Activated CD8-positive, alpha-beta memory T cell treated with anti-CD3 and anti-CD28 coated beads, Interleukin-2, amount 10 ng/mL, durations not matched to agents 7 days and 5 days (primary cell): Measurements from ENCODE around the gene SLC6A11. TPM values are rescaled to one million over a fixed set of nuclear protein-coding genes. Genes with fewer than 3 reads are reported as not detected.

Experiments used
- ATAC-seq: fragments of 150-1000 bp; cut with Tn5 transposase; one replicate; pipeline ENCODE4 v1.10.0; 2021; ENCODE audit warnings: moderate library complexity
- CTCF ChIA-PET: fragments of 350-600 bp; sonication (Branson Sonifier 250); formaldehyde crosslinking; loops from one replicate; lab custom pipeline; 2021; ENCODE audit warnings: antibody characterized with exemption; lab: Charles Lee
- DNase-seq: peaks from one replicate; pipeline ENCODE4 v3.0.0-alpha.2; 2020
- H3K27ac Mint-ChIP-seq: one replicate; pipeline ENCODE4 v1.8.0; 2021; ENCODE audit warnings: mild to moderate bottlenecking, mixed read lengths
- H3K27me3 Mint-ChIP-seq: one replicate; pipeline ENCODE4 v1.8.0; 2021; ENCODE audit warnings: mixed read lengths
- H3K36me3 Mint-ChIP-seq: one replicate; pipeline ENCODE4 v1.8.0; 2021; ENCODE audit warnings: mild to moderate bottlenecking, mixed read lengths
- H3K4me1 Mint-ChIP-seq: one replicate; pipeline ENCODE4 v1.8.0; 2021; ENCODE audit warnings: mixed read lengths
- H3K4me3 Mint-ChIP-seq: one replicate; pipeline ENCODE4 v1.8.0; 2021; ENCODE audit warnings: mild to moderate bottlenecking, moderate library complexity, mixed read lengths
- H3K9me3 Mint-ChIP-seq: one replicate; pipeline ENCODE4 v1.8.0; 2022; ENCODE audit warnings: low read depth, mixed read lengths
- total RNA-seq, 2 experiments: library from RNA; stranded (reverse); gene quantifications; one replicate each; pipeline ENCODE4 v1.2.3, GENCODE V29; 2021

Gene SLC6A11
- total RNA-seq, 2 experiments from 2014 or later, result not detected

GRCh38 chr3:10952525-10952924, 136.5 kb downstream of the SLC6A11 start:
- Mint-ChIP-seq H3K36me3 (no peaks in the 10 kb centered on the region), H3K4me1 (no peaks in the 10 kb centered on the region), H3K4me3 (no peak overlapping the region), H3K27ac (no peak overlapping the region), H3K27me3 (peaks cover 2% of the 10 kb centered on the region), H3K9me3 (no peaks in the 10 kb centered on the region)
- no peak for ATAC-seq
- DNase-seq, result no peak
- CTCF ChIA-PET, result no interaction called here

- CTCF ChIA-PET, result no interaction called here
- Mint-ChIP-seq H3K4me3 (no peak overlapping the region), H3K27me3 (peaks cover 2% of the 10 kb centered on the region), H3K27ac (no peak overlapping the region), H3K36me3 (no peaks in the 10 kb centered on the region), H3K4me1 (no peaks in the 10 kb centered on the region), H3K9me3 (no peaks in the 10 kb centered on the region)
- no peak for DNase-seq
- ATAC-seq, result no peak
These were observed 138.7 kb downstream of the SLC6A11 start for GRCh38 chr3:10954740-10955139.

DNA sequence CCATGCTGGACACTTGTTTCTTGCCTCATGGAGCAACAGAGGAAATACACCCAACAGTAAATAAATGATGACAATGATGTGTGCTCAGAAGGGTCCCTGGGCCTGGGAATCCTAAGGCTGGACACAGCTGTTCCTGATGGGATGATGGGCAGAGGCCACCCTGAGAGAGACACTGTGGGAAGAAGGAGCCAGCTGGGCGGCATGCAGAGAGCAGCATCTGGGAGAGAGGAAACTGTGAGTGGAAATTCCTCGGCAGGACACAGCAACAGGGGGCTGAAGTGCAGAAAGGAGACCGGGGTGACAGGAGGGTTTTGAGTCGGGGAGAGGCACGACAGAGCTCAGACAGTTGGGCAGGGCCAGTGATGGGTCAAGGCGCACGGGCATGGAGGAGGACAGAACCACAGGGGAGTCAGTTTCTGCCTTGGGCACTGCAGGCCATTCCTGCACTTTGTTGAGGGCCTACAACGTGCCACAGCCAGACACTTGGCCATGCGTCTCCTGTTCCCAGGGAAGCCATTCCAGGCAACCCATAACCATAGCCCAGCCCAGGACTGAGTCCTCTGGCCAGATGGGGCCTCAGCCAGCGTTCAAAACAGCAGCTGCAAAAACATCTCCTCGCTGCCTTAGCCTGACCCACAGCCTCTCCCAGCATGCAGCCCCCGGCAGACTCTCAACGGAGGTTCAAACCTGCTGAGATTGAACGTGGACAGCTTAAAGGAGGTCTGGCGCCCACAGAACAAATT, 139.9 kb downstream of the SLC6A11 start:
- peaks cover 2% of the 10 kb centered on the region for H3K27me3 Mint-ChIP-seq
- DNase-seq, result no peak
- no peak overlapping the region for H3K4me3 Mint-ChIP-seq
- no peak overlapping the region for H3K27ac Mint-ChIP-seq
- H3K4me1 Mint-ChIP-seq, result no peaks in the 10 kb centered on the region
- no peaks in the 10 kb centered on the region for H3K36me3 Mint-ChIP-seq
- no peak for ATAC-seq
- CTCF ChIA-PET, result no interaction called here
- no peaks in the 10 kb centered on the region for H3K9me3 Mint-ChIP-seq

- Mint-ChIP-seq H3K4me3 (no peak overlapping the region), H3K4me1 (no peaks in the 10 kb centered on the region), H3K27me3 (peaks cover 2% of the 10 kb centered on the region), H3K9me3 (no peaks in the 10 kb centered on the region), H3K36me3 (no peaks in the 10 kb centered on the region), H3K27ac (no peak overlapping the region)
- DNase-seq, result no peak
- CTCF ChIA-PET, result interaction anchor here (1.2 kb wide), 1 partner anchor 11 kb away, joined by 3 read pairs; no protein-coding TSS in a partner anchor
- ATAC-seq, result no peak
These were observed 140.5 kb downstream of the SLC6A11 start for GRCh38 chr3:10956531-10956930.

DNA sequence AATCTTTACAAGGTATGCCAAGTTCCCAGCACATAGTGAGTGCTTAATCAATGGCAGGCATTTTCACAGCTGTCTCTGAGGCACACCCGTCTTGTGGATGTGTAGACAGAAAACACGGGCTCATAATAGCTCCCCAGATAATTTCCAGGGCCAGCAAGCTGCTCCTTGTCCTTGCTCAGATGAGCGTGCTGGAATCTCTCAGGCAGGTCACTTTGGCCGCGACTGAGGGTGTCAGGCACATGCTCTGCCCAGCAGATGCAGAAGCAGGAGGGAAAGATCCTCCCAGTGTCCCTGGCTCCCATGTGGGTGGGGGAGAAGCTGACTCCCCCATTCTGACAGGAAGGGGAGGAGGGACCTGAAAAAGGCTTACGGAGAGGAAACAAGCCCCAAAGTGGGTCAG, 141.0 kb downstream of the SLC6A11 start:
- peaks cover 2% of the 10 kb centered on the region for H3K27me3 Mint-ChIP-seq
- CTCF ChIA-PET, result interaction anchor here (1.2 kb wide), 1 partner anchor 12 kb away, joined by 3 read pairs; no protein-coding TSS in a partner anchor
- H3K36me3 Mint-ChIP-seq, result no peaks in the 10 kb centered on the region
- H3K4me3 Mint-ChIP-seq, result no peak overlapping the region
- H3K9me3 Mint-ChIP-seq, result no peaks in the 10 kb centered on the region
- H3K27ac Mint-ChIP-seq, result no peak overlapping the region
- DNase-seq (no peak), ATAC-seq (no peak)
- H3K4me1 Mint-ChIP-seq, result no peaks in the 10 kb centered on the region

- H3K9me3 Mint-ChIP-seq, result no peaks in the 10 kb centered on the region
- DNase-seq (no peak), ATAC-seq (no peak)
- H3K27ac Mint-ChIP-seq, result no peak overlapping the region
- H3K27me3 Mint-ChIP-seq, result peaks cover 2% of the 10 kb centered on the region
- H3K36me3 Mint-ChIP-seq, result no peaks in the 10 kb centered on the region
- no peaks in the 10 kb centered on the region for H3K4me1 Mint-ChIP-seq
- no peak overlapping the region for H3K4me3 Mint-ChIP-seq
- CTCF ChIA-PET, result no interaction called here
These were observed 142.1 kb downstream of the SLC6A11 start for GRCh38 chr3:10957976-10958749.

DNA sequence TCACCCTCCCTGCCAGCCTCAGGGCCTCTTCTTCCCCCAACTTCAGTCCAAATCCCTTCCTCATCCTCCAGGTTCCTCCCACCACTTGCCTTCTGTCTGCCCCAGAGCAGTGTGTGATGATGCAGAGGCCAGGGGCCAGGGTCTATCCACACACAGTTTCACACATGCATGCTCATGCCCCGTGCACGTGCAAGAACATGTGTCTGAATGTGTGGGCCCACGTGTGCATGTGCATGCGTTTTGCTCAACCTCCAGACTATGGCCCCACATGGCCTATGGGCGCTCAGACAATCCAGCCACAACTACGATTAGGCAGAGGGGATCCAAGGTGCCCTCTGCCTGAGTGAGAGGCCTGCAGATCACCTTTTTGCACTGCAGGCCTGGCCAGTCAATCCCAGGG, 144.2 kb downstream of the SLC6A11 start:
- Mint-ChIP-seq H3K36me3 (no peaks in the 10 kb centered on the region), H3K4me3 (no peak overlapping the region), H3K27ac (no peak overlapping the region), H3K27me3 (peaks cover 2% of the 10 kb centered on the region), H3K4me1 (no peaks in the 10 kb centered on the region), H3K9me3 (no peaks in the 10 kb centered on the region)
- DNase-seq (no peak), ATAC-seq (no peak)
- CTCF ChIA-PET, result no interaction called here

- Mint-ChIP-seq H3K36me3 (no peaks in the 10 kb centered on the region), H3K4me3 (no peak overlapping the region), H3K27me3 (no peaks in the 10 kb centered on the region), H3K9me3 (no peaks in the 10 kb centered on the region), H3K27ac (no peak overlapping the region), H3K4me1 (no peaks in the 10 kb centered on the region)
- DNase-seq (no peak), ATAC-seq (no peak)
- CTCF ChIA-PET, result no interaction called here
These were observed 145.9 kb downstream of the SLC6A11 start for GRCh38 chr3:10961921-10962320.

DNA sequence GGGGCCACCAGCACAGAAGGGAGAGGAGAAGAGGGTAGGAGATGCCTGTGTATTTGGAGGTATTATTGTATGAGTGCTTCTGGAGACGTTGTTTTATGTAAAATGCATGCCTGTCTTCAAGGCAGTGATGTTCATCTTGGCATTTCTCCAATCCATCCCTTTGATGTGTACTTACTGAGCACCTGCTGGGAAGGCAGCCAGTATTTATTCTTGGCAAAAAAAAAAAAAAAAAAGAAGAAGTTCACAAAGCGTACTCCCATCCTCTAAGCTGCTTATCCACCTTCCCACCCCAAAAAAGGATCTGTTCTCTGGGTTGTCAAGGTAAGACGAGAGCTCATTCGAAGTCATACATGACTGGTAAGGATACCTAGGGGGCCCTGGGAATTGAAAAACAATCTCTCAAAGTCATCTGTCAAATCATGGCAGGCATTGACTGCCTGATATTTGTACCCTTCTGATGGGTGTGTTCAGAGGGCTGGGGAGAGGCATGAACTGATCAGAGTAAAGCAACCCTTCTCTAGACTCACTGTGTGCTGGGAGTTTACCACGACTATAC, 146.5 kb downstream of the SLC6A11 start:
- ATAC-seq (no peak), DNase-seq (no peak)
- H3K27ac Mint-ChIP-seq, result no peak overlapping the region
- H3K4me1 Mint-ChIP-seq, result no peaks in the 10 kb centered on the region
- CTCF ChIA-PET, result interaction anchor here (0.9 kb wide), 1 partner anchor 98 kb away, joined by 3 read pairs; no protein-coding TSS in a partner anchor
- no peaks in the 10 kb centered on the region for H3K36me3 Mint-ChIP-seq
- H3K4me3 Mint-ChIP-seq, result no peak overlapping the region
- no peaks in the 10 kb centered on the region for H3K9me3 Mint-ChIP-seq
- no peaks in the 10 kb centered on the region for H3K27me3 Mint-ChIP-seq

- CTCF ChIA-PET, result no interaction called here
- H3K27me3 Mint-ChIP-seq, result no peaks in the 10 kb centered on the region
- H3K4me3 Mint-ChIP-seq, result no peak overlapping the region
- ATAC-seq (peak; percentile 36), DNase-seq (peak; percentile 43)
- no peaks in the 10 kb centered on the region for H3K4me1 Mint-ChIP-seq
- H3K9me3 Mint-ChIP-seq, result no peaks in the 10 kb centered on the region
- no peak overlapping the region for H3K27ac Mint-ChIP-seq
- H3K36me3 Mint-ChIP-seq, result no peaks in the 10 kb centered on the region
These were observed 148.6 kb downstream of the SLC6A11 start for GRCh38 chr3:10964537-10965167.

DNA sequence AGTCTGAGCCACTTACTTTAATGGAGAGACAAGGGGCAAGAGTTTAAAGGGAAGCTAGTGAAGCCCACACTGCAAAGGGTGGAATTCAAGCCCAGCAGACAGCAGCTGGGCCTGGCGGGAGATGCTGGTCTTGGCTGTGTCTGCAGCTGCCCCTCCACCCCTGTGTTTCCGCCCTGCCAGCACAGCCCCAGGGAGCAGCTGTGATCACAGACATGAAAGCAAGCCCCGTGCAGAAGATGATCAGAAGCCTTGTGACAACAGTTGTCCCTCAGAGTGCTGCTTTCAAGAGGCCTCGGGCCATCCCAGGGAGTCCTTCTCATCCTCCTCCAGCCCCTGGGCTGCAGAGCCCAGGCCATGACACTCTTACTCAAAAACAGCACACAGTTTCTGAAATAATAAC, 152.4 kb downstream of the SLC6A11 start:
- no peaks in the 10 kb centered on the region for H3K4me1 Mint-ChIP-seq
- H3K36me3 Mint-ChIP-seq, result no peaks in the 10 kb centered on the region
- ATAC-seq, result no peak
- no peak overlapping the region for H3K4me3 Mint-ChIP-seq
- CTCF ChIA-PET, result no interaction called here
- H3K27ac Mint-ChIP-seq, result no peak overlapping the region
- no peaks in the 10 kb centered on the region for H3K9me3 Mint-ChIP-seq
- peaks cover 3% of the 10 kb centered on the region for H3K27me3 Mint-ChIP-seq
- no peak for DNase-seq

DNA sequence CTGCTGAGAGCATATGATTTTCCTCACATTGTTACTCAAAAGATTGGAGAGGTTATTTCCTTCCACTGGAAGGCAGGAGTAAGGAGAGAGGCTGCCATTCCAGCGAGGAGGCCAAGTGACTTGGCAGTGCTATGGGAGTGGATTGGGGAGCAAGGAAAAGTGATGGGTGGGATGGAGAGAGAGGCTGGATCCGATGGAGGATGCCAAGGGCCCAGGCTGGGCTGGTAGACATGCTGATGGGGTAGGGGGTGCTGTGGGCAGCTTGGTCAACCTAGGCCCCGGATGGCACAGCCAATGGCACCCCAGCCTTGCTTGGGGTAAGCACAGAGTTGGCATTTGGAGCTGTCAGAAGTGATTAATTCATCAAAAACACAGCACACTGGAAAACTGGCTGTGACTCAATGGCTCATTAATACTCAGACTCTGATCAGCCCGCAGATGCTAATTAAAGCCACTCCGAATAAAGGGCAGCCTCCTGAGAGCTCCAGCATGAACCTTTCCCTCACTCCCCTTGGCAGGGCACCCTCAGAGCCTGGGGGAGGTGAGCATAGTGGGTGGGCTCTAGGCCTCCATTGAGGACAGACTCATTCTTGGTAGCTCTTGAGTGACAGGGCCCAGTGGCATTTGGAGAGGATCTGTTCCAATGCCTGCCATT, 154.4 kb downstream of the SLC6A11 start:
- CTCF ChIA-PET, result no interaction called here

More for the DNA sequence above, 154.4 kb downstream of the SLC6A11 start:
- no peak for DNase-seq
- no peaks in the 10 kb centered on the region for H3K9me3 Mint-ChIP-seq
- no peak for ATAC-seq
- H3K27me3 Mint-ChIP-seq, result peaks cover 3% of the 10 kb centered on the region
- no peak overlapping the region for H3K27ac Mint-ChIP-seq
- no peaks in the 10 kb centered on the region for H3K4me1 Mint-ChIP-seq
- H3K4me3 Mint-ChIP-seq, result no peak overlapping the region
- no peaks in the 10 kb centered on the region for H3K36me3 Mint-ChIP-seq
